Neural cell (in vitro differentiated cells): Measurements from ENCODE around the gene GLYATL1.

Source experiments
- CTCF ChIP-seq: fragments of 450-650 bp; IDR thresholded peaks from 2 replicates; pipeline ENCODE4 v1.5.1; 2014; ENCODE audit warnings: antibody characterized with exemption, mild to moderate bottlenecking, moderate library complexity; ENCODE audit not compliant: poor library complexity, severe bottlenecking
- EP300 ChIP-seq: fragments of 450-650 bp; conservative IDR thresholded peaks from 2 replicates; pipeline ENCODE4 v1.6.1; 2014; ENCODE audit warnings: antibody characterized with exemption, mild to moderate bottlenecking, moderate library complexity; ENCODE audit not compliant: poor library complexity, severe bottlenecking
- MXI1 ChIP-seq: fragments of 450-650 bp; conservative IDR thresholded peaks from 2 replicates; pipeline ENCODE4 v1.6.1; 2014; ENCODE audit warnings: antibody characterized with exemption, mild to moderate bottlenecking; ENCODE audit not compliant: poor library complexity, severe bottlenecking
- POLR2AphosphoS5 ChIP-seq: IDR thresholded peaks from 2 replicates; pipeline ENCODE4 v1.6.1; 2012
- RAD21 ChIP-seq: fragments of 450-650 bp; conservative IDR thresholded peaks from 2 replicates; pipeline ENCODE4 v1.6.1; 2014; ENCODE audit warnings: antibody characterized with exemption, mild to moderate bottlenecking, moderate library complexity
- REST ChIP-seq: IDR thresholded peaks from 2 replicates; pipeline ENCODE4 v1.6.1; 2012; ENCODE audit warnings: borderline replicate concordance

- peak; percentile 73 for TF ChIP-seq CTCF
- TF ChIP-seq EP300: no peak
- no peak for TF ChIP-seq POLR2AphosphoS5
- peak; percentile 63 for TF ChIP-seq RAD21
- TF ChIP-seq MXI1: no peak
- TF ChIP-seq REST: no peak
Observed at GRCh38 chr11:58900479-58901420, 38.5 kb upstream of the GLYATL1 start.
